ENCODE data around the gene EPAS1. TPM values are rescaled to one million over a fixed set of nuclear protein-coding genes. Genes with fewer than 3 reads are reported as not detected.

The EPAS1 gene
- total and polyA plus RNA-seq, 2 experiments from 2014 or later = 47.5 to 73.8 TPM

DNA sequence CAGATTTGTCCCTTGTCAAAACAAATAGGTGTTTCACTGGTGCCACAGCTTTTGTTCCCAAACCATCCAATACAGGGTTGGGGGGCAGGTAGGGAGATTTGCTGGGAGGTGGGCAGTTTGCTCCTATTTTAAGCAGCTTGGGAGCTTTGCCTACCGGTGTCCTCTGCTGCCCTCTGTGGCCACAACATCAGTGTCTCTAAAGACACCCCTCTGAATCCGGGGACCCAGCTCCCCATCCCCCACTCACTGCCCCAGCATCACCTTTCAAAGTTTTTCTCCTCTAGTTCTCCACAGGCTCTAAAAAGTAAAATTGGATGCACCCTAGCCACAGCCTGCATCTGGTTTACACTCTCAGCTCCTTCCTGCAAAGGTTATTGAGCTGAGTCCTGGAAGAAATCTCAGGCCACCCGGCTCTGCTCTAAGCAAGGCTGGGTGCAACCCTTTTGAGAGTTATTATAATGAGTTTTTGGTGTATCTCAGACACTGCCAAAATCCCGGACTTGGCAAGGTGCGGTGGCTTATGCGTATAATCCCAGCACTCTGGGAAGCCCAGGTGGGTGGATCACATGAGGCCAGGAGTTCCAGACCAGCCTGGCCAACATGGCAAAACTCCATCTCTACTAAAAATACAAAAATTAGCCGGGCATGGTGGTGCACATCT lies 2.9 kb upstream of the EPAS1 start:
- TF ChIP-seq EZH2 (IDR thresholded peaks at IDR 0.05; ENCODE audit: insufficient read depth, poor library complexity, severe bottlenecking) = no peak
- no peak for TF ChIP-seq EZH2phosphoT487 (IDR thresholded peaks at IDR 0.05; ENCODE audit: insufficient read depth, low read depth)
- no peaks in the 10 kb centered on the region for H3K27me3 ChIP-seq (replicated peaks; ENCODE audit: insufficient read depth)
- in situ Hi-C loops (cut with MboI) = loop anchor here (10.0 kb wide), 1 partner anchor 210 kb away; no protein-coding TSS in a partner anchor

DNA sequence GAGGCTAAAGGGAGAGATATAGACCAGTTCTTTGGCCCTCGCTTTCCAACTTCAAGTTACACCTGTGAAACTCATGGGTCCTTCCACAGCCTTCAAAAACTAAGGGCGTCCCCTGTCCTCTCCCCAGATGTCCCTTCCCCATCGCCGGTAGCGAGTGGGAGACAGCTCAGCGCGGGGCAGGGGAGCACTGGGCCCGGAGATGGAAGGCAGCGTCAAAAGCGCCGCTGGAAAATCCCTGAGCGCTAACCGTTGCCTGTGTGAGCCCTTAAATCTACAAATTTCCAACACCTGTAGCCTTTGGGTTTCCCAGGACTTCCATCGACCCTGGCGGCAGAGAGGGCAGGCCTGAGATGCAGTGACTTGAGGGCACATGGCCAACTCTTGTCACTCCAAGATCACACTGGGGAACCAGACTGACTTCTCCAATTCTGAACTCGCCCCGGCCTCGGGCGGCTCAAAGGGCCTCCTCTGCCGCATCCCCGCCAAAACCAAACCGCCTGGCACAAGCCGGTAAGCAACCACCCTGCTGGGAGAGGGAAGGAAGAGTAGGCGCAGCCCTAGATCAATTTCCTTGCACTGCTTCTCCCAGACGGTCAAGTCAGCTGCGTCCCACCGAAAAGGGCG lies 879 bp upstream of the EPAS1 start:
- H3K9ac ChIP-seq = peak overlapping the region; percentile 95

More for the DNA sequence above, 2.9 kb upstream of the EPAS1 start:
- Histone ChIP-seq H3K9me3 (ENCODE audit: low read depth) (no peaks in the 10 kb centered on the region), H3K79me2 (ENCODE audit: insufficient read depth) (peaks cover 21% of the 10 kb centered on the region), H3K4me3 (no peak overlapping the region), H3K27ac (no peak overlapping the region), H4K20me1 (ENCODE audit: insufficient read depth) (no peaks in the 10 kb centered on the region), H3K4me1 (ENCODE audit: insufficient read depth) (no peaks in the 10 kb centered on the region), H3F3A (ENCODE audit: insufficient read depth) (no peaks in the 10 kb centered on the region), H3K9me2 (ENCODE audit: insufficient read depth) (no peaks in the 10 kb centered on the region), H3K36me3 (ENCODE audit: low read depth) (no peaks in the 10 kb centered on the region), H3K4me2 (ENCODE audit: unreplicated experiment) (no peak overlapping the region), H2AFZ (no peak overlapping the region), H3K9ac (no peak overlapping the region)
- peak; percentile 46 for DNase-seq
- WGBS, 2 experiments (ENCODE audit: low coverage in 1 of 2, low lambda C conversion rate in 2 of 2, missing lambda C conversion rate in 2 of 2) = 48 to 51% methylated on average over 7 of the region's 7 CpGs

DNA sequence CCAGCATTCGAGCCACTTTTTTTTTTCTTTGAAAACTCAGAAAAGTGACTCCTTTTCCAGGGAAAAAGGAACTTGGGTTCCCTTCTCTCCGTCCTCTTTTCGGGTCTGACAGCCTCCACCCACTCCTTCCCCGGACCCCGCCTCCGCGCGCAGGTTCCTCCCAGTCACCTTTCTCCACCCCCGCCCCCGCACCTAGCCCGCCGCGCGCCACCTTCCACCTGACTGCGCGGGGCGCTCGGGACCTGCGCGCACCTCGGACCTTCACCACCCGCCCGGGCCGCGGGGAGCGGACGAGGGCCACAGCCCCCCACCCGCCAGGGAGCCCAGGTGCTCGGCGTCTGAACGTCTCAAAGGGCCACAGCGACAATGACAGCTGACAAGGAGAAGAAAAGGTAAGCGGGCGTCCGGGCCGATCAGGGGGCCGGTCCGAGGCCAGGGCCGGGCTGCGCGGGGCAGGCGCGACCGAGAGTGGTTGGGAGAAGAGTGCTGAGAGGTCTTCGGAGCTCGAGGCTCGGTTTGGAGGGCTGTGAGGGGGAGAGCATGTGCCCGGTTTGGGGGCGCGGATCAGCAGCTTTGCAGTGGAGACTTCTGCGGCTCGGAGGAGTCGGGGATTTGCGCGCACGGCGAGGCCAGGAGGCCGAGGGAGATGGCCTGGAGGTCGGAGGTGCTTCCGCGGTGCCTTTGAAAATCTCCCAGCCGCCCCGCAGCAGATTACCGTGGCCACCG lies 502 bp downstream of the EPAS1 start:
- in situ Hi-C loops (cut with MboI) = loop anchor here (10.0 kb wide), 1 partner anchor 213 kb away; no protein-coding TSS in a partner anchor
- Histone ChIP-seq H3K36me3 (ENCODE audit: low read depth) (no peaks in the 10 kb centered on the region), H4K20me1 (ENCODE audit: insufficient read depth) (no peaks in the 10 kb centered on the region), H3K4me3 (peak overlapping the region; percentile 97), H3K9ac (peak overlapping the region; percentile 95), H3K9me3 (ENCODE audit: low read depth) (no peaks in the 10 kb centered on the region), H3K4me2 (ENCODE audit: unreplicated experiment) (peak overlapping the region; percentile 92), H3K9me2 (ENCODE audit: insufficient read depth) (no peaks in the 10 kb centered on the region), H3K27me3 (replicated peaks; ENCODE audit: insufficient read depth) (no peaks in the 10 kb centered on the region), H3K27ac (peak overlapping the region; percentile 79), H3K79me2 (ENCODE audit: insufficient read depth) (peaks cover 51% of the 10 kb centered on the region), H3F3A (ENCODE audit: insufficient read depth) (no peaks in the 10 kb centered on the region; the same call in 1 of the 2 replicates), H3K4me1 (ENCODE audit: insufficient read depth) (peaks cover 8% of the 10 kb centered on the region; the same call in 1 of the 2 replicates), H2AFZ (peak overlapping the region; percentile 67)
- TF ChIP-seq EZH2 (IDR thresholded peaks at IDR 0.05; ENCODE audit: insufficient read depth, poor library complexity, severe bottlenecking) (no peak), EZH2phosphoT487 (IDR thresholded peaks at IDR 0.05; ENCODE audit: insufficient read depth, low read depth) (no peak)
- peak; percentile 53 for DNase-seq
- 1% methylated on average over 54 to 61 of the region's 65 CpGs for WGBS, 2 experiments (ENCODE audit: low coverage in 1 of 2, low lambda C conversion rate in 2 of 2, missing lambda C conversion rate in 2 of 2)

More for the DNA sequence above, 879 bp upstream of the EPAS1 start:
- Histone ChIP-seq H3K27me3 (replicated peaks; ENCODE audit: insufficient read depth) (no peaks in the 10 kb centered on the region), H3K27ac (peak overlapping the region; percentile 48), H2AFZ (peak overlapping the region; percentile 65), H3F3A (ENCODE audit: insufficient read depth) (no peaks in the 10 kb centered on the region; the same call in 1 of the 2 replicates), H3K79me2 (ENCODE audit: insufficient read depth) (peaks cover 37% of the 10 kb centered on the region), H3K4me3 (peak overlapping the region; percentile 97), H3K4me2 (ENCODE audit: unreplicated experiment) (peak overlapping the region; percentile 80), H3K36me3 (ENCODE audit: low read depth) (no peaks in the 10 kb centered on the region), H3K4me1 (ENCODE audit: insufficient read depth) (peaks cover 8% of the 10 kb centered on the region; the same call in 1 of the 2 replicates), H3K9me3 (ENCODE audit: low read depth) (no peaks in the 10 kb centered on the region), H4K20me1 (ENCODE audit: insufficient read depth) (no peaks in the 10 kb centered on the region), H3K9me2 (ENCODE audit: insufficient read depth) (no peaks in the 10 kb centered on the region)
- whole genome bisulfite sequencing, 2 experiments (ENCODE audit: low coverage in 1 of 2, low lambda C conversion rate in 2 of 2, missing lambda C conversion rate in 2 of 2) = 39 to 41% methylated on average over 28 of the region's 28 CpGs
- in situ Hi-C loops (cut with MboI) = loop anchor here (10.0 kb wide), 1 partner anchor 212 kb away; no protein-coding TSS in a partner anchor
- DNase-seq = no peak
- TF ChIP-seq EZH2 (IDR thresholded peaks at IDR 0.05; ENCODE audit: insufficient read depth, poor library complexity, severe bottlenecking) (no peak), EZH2phosphoT487 (IDR thresholded peaks at IDR 0.05; ENCODE audit: insufficient read depth, low read depth) (no peak)

DNA sequence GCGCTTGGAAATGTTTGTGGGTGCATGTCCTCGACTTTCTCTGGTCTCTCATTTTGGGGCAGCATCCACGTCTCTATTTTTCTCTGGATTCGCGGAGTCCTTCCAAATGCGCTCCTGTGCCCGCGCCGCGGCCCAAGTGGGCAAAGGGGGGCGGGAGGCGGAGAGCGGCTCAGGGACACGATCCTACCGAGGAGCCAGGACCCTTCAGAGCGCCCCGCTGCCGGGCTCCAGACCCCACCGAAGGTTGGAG lies 990 bp downstream of the EPAS1 start:
- 0 to 1% methylated on average over 19 of the region's 19 CpGs for WGBS, 2 experiments (ENCODE audit: low coverage in 1 of 2, low lambda C conversion rate in 2 of 2, missing lambda C conversion rate in 2 of 2)
- no peaks in the 10 kb centered on the region for H3K27me3 ChIP-seq (replicated peaks; ENCODE audit: insufficient read depth)
- H3K27ac ChIP-seq = peak overlapping the region; percentile 79
- H4K20me1 ChIP-seq (ENCODE audit: insufficient read depth) = no peaks in the 10 kb centered on the region
- H3K79me2 ChIP-seq (ENCODE audit: insufficient read depth) = peaks cover 55% of the 10 kb centered on the region
- H3K4me1 ChIP-seq (ENCODE audit: insufficient read depth) = peaks cover 8% of the 10 kb centered on the region; the same call in 1 of the 2 replicates
- H3K36me3 ChIP-seq (ENCODE audit: low read depth) = no peaks in the 10 kb centered on the region
- peak overlapping the region; percentile 67 for H2AFZ ChIP-seq
- TF ChIP-seq EZH2phosphoT487 (IDR thresholded peaks at IDR 0.05; ENCODE audit: insufficient read depth, low read depth) = no peak
- no peak for TF ChIP-seq EZH2 (IDR thresholded peaks at IDR 0.05; ENCODE audit: insufficient read depth, poor library complexity, severe bottlenecking)
- peak overlapping the region; percentile 92 for H3K4me2 ChIP-seq (ENCODE audit: unreplicated experiment)
- in situ Hi-C loops (cut with MboI) = loop anchor here (10.0 kb wide), 1 partner anchor 213 kb away; no protein-coding TSS in a partner anchor
- peak overlapping the region; percentile 95 for H3K9ac ChIP-seq
- peak overlapping the region; percentile 97 for H3K4me3 ChIP-seq
- DNase-seq = peak; percentile 51
- H3K9me2 ChIP-seq (ENCODE audit: insufficient read depth) = no peaks in the 10 kb centered on the region
- no peaks in the 10 kb centered on the region for H3K9me3 ChIP-seq (ENCODE audit: low read depth)
- H3F3A ChIP-seq (ENCODE audit: insufficient read depth) = no peaks in the 10 kb centered on the region; the same call in 1 of the 2 replicates
